ENCODE data around the gene PRSS2. TPM values are rescaled to one million over a fixed set of nuclear protein-coding genes. Genes with fewer than 3 reads are reported as not detected.

The PRSS2 gene
- total RNA-seq, 1 experiment from 2014 or later: not detected

DNA sequence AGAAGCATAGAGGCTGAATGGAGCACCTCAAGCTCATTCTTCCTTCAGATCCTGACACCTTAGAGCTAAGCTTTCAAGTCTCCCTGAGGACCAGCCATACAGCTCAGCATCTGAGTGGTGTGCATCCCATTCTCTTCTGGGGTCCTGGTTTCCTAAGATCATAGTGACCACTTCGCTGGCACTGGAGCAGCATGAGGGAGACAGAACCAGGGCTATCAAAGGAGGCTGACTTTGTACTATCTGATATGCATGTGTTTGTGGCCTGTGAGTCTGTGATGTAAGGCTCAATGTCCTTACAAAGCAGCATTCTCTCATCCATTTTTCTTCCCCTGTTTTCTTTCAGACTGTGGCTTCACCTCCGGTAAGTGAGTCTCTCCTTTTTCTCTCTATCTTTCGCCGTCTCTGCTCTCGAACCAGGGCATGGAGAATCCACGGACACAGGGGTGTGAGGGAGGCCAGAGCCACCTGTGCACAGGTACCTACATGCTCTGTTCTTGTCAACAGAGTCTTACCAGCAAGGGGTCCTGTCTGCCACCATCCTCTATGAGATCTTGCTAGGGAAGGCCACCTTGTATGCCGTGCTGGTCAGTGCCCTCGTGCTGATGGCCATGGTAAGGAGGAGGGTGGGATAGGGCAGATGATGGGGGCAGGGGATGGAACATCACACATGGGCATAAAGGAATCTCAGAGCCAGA lies 31.0 kb downstream of the PRSS2 start:
- Mint-ChIP-seq H3K27me3 (ENCODE audit: insufficient read depth, unreplicated experiment) (peaks cover 72% of the 10 kb centered on the region), H3K27ac (ENCODE audit: low read depth, unreplicated experiment) (no peak overlapping the region), H3K9me3 (ENCODE audit: unreplicated experiment) (no peaks in the 10 kb centered on the region), H3K4me3 (ENCODE audit: unreplicated experiment) (no peak overlapping the region), H3K36me3 (ENCODE audit: insufficient read depth, unreplicated experiment) (no peaks in the 10 kb centered on the region), H3K4me1 (ENCODE audit: insufficient read depth, unreplicated experiment) (no peaks in the 10 kb centered on the region)
- DNase-seq (ENCODE audit: unreplicated experiment): no peak
- TF ChIP-seq, protein P1, sequence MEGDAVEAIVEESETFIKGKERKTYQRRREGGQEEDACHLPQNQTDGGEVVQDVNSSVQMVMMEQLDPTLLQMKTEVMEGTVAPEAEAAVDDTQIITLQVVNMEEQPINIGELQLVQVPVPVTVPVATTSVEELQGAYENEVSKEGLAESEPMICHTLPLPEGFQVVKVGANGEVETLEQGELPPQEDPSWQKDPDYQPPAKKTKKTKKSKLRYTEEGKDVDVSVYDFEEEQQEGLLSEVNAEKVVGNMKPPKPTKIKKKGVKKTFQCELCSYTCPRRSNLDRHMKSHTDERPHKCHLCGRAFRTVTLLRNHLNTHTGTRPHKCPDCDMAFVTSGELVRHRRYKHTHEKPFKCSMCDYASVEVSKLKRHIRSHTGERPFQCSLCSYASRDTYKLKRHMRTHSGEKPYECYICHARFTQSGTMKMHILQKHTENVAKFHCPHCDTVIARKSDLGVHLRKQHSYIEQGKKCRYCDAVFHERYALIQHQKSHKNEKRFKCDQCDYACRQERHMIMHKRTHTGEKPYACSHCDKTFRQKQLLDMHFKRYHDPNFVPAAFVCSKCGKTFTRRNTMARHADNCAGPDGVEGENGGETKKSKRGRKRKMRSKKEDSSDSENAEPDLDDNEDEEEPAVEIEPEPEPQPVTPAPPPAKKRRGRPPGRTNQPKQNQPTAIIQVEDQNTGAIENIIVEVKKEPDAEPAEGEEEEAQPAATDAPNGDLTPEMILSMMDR (IDR thresholded peaks at IDR 0.05; ENCODE audit: unreplicated experiment): no peak
- ChIA-PET CTCF (interaction anchor here (0.6 to 1.6 kb wide), 6 partner anchors 9 to 318 kb away, joined by 3 to 7 read pairs (median 3); no protein-coding TSS in a partner anchor), POLR2A (no interaction called here)
- no TSS peak for BruUV-seq (replicated peaks)
- intact Hi-C loops (cut with micrococcal nuclease): no loop called here

DNA sequence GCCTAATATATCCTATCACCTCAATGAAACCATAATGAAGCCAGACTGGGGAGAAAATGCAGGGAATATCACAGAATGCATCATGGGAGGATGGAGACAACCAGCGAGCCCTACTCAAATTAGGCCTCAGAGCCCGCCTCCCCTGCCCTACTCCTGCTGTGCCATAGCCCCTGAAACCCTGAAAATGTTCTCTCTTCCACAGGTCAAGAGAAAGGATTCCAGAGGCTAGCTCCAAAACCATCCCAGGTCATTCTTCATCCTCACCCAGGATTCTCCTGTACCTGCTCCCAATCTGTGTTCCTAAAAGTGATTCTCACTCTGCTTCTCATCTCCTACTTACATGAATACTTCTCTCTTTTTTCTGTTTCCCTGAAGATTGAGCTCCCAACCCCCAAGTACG lies 31.5 kb downstream of the PRSS2 start:
- ChIA-PET CTCF (interaction anchor here (0.6 to 1.6 kb wide), 5 partner anchors 8 to 318 kb away, joined by 3 to 7 read pairs (median 3); no protein-coding TSS in a partner anchor), POLR2A (no interaction called here)
- intact Hi-C loops (cut with micrococcal nuclease): no loop called here
- Mint-ChIP-seq H3K36me3 (ENCODE audit: insufficient read depth, unreplicated experiment) (no peaks in the 10 kb centered on the region), H3K27ac (ENCODE audit: low read depth, unreplicated experiment) (no peak overlapping the region), H3K4me3 (ENCODE audit: unreplicated experiment) (no peak overlapping the region), H3K4me1 (ENCODE audit: insufficient read depth, unreplicated experiment) (no peaks in the 10 kb centered on the region), H3K9me3 (ENCODE audit: unreplicated experiment) (no peaks in the 10 kb centered on the region), H3K27me3 (ENCODE audit: insufficient read depth, unreplicated experiment) (peaks cover 75% of the 10 kb centered on the region)
- TF ChIP-seq, protein P1 (IDR thresholded peaks at IDR 0.05; ENCODE audit: unreplicated experiment): no peak
- no peak for DNase-seq (ENCODE audit: unreplicated experiment)
- BruUV-seq (replicated peaks): no TSS peak

DNA sequence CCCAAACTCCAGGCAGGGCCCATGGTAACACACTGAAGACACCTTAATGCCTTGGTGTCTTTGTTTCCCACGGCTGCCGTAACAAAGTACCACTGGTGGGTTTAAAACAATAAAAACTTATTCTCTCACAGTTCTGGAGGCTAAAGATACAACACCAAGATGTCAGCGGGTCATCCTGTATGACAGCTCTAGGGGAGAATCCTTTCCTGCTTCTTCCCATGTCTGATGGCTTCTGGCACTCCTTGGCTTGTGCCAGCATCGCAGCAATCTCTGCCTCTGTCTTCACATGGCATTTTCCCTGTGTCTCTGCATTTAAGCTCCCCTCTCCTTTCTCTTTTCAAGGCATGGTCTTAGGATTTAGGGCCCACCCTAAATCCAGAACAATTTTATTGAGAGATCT lies 33.1 kb downstream of the PRSS2 start:
- no peaks in the 10 kb centered on the region for H3K36me3 Mint-ChIP-seq (ENCODE audit: insufficient read depth, unreplicated experiment)
- no peaks in the 10 kb centered on the region for H3K4me1 Mint-ChIP-seq (ENCODE audit: insufficient read depth, unreplicated experiment)
- H3K27me3 Mint-ChIP-seq (ENCODE audit: insufficient read depth, unreplicated experiment): peaks cover 75% of the 10 kb centered on the region
- TF ChIP-seq, protein P1 (IDR thresholded peaks at IDR 0.05; ENCODE audit: unreplicated experiment): no peak
- no TSS peak for BruUV-seq (replicated peaks)
- no peak overlapping the region for H3K27ac Mint-ChIP-seq (ENCODE audit: low read depth, unreplicated experiment)
- ChIA-PET CTCF (no interaction called here), POLR2A (interaction anchor here (1.3 kb wide), 1 partner anchor 16 kb away, joined by 3 read pairs; no protein-coding TSS in a partner anchor)
- H3K4me3 Mint-ChIP-seq (ENCODE audit: unreplicated experiment): no peak overlapping the region
- DNase-seq (ENCODE audit: unreplicated experiment): no peak
- intact Hi-C loops (cut with micrococcal nuclease): no loop called here
- H3K9me3 Mint-ChIP-seq (ENCODE audit: unreplicated experiment): no peaks in the 10 kb centered on the region

- TF ChIP-seq, protein P1 (IDR thresholded peaks at IDR 0.05; ENCODE audit: unreplicated experiment): no peak
- Mint-ChIP-seq H3K9me3 (ENCODE audit: unreplicated experiment) (no peaks in the 10 kb centered on the region), H3K36me3 (ENCODE audit: insufficient read depth, unreplicated experiment) (no peaks in the 10 kb centered on the region), H3K27ac (ENCODE audit: low read depth, unreplicated experiment) (no peak overlapping the region), H3K4me1 (ENCODE audit: insufficient read depth, unreplicated experiment) (no peaks in the 10 kb centered on the region), H3K27me3 (ENCODE audit: insufficient read depth, unreplicated experiment) (peaks cover 68% of the 10 kb centered on the region), H3K4me3 (ENCODE audit: unreplicated experiment) (no peak overlapping the region)
- no peak for DNase-seq (ENCODE audit: unreplicated experiment)
- CTCF ChIA-PET: no interaction called here
- POLR2A ChIA-PET: interaction anchor here (1.3 kb wide), 1 partner anchor 16 kb away, joined by 3 read pairs; no protein-coding TSS in a partner anchor
- BruUV-seq (replicated peaks): no TSS peak
- intact Hi-C loops (cut with micrococcal nuclease): no loop called here
Measured at GRCh38 chr7:142804728-142805207, 34.0 kb downstream of the PRSS2 start.

Data from MCF 10A (cell line).